Measurements from ENCODE around the gene MAPK9.
A peak's percentile ranks its signal among the peaks of the same experiment; 100 is the strongest.

Gene MAPK9

DNA sequence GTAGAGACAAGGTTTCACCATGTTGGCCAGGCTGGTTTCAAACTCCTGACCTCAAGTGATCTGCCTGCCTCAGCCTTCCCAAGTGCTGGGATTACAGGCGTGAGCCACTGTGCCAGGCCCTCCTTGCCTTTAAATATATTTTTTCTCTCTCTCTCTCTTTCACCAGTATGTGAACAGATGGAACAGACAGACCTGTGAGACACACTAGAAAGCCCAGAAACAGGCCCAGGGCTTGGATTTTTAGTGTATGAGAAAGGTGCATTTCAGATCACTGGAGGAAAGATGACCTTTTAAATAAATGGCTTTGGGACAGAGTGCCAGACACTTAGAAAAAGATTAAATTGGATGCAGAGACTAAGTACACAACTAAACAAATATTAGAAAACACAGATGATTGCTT is 86.0 kb downstream of the MAPK9 start:
- no peak for DNase-seq (ENCODE audit: low spot score)

DNA sequence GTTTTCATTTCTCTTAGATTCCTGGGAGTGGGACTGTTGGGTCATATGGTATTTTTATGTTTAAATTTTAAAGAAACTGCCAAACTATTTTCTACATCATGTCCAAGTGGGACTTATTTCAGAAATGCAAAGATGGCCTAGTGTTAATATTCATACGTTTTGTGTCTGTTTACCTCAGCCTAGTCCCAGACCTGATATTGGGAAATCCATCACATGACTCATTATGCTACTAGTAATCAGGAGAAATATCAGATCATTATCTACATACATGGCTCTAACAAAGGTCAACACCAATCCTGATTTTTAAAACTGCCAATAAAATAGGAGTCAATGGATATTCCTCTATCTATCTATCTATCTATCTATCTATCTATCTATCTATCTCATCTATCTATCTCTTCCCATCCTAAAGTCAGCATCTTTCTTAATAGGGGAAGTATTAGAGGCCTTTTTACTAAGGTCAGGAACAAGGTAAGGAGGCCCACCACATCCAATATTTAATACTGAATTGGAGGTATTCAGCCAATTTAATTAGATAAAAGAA is 87.5 kb downstream of the MAPK9 start:
- no peak for DNase-seq (ENCODE audit: low spot score)

DNA sequence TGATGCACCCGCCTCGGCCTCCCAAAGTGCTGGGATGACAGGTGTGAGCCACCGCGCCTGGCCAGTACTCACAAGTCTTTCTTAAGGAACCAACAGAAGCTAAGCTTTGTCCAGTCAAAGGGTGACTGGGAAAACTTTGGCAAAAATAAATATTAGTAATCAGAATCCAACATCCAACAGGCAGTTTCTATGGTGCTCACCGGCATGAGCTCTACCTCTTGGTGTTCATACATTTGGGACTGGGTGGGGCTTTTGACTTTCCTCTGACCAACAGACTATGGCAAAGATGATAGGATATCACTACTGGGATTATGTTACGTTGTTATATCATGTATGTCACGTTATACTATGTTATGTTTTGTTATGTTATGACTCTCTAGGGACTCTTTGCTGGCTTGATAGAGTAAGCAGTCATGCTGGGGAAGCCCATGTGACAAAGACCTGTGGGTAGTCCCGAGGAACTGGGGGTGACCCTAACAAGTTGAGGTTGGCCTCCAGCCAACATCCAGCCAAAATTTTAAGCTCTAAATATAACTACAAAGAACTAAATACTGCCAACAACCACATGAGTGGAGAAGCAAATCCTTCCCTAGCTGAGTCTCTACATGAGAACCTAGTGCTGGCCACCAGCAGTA is 88.8 kb downstream of the MAPK9 start:
- no peak for DNase-seq (ENCODE audit: low spot score)

DNA sequence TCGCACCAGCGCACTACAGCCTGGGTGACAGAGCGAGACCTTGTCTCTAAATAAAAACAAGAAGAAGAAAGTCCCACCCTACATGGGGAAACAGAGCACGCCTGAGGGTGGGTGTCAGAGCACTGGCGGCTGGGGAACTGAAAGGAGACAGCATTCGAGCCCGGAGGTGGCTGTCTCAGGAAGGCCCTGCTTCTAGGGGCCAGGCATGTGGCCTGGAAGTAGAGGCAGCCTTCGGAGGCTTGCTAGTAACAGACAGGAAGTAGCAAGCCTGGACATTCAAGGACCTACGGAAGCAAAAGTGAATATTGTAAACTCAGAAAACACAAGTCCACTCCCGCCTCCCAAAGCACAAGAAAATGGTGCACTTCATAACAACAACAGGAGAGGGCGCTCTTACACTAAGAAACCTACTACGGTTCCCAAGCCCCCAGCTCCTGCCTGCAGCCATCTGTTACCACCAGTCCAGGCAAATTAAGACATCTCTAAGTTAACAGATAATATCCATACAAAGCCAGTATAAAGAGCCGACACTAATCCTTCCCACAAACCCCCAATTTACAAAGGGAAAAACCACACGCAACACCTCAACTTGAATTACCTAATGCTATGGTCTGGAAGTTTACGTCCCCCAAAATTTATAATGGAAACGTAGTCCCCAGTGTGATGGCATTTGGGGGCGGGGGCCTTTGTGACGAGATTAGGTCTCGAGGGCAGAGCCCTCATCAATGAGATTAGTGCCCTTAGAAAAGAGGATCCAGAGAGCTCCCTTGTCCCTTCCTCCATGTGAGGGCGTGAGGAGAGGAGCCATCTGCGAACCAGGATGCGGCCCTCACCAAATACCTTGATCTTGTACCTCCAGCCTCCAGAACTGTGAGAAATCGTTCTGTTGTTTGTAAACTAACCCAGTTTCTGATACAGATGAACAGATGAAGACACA is 90.6 kb downstream of the MAPK9 start:
- DNase-seq (ENCODE audit: low spot score): peak; percentile 10

DNA sequence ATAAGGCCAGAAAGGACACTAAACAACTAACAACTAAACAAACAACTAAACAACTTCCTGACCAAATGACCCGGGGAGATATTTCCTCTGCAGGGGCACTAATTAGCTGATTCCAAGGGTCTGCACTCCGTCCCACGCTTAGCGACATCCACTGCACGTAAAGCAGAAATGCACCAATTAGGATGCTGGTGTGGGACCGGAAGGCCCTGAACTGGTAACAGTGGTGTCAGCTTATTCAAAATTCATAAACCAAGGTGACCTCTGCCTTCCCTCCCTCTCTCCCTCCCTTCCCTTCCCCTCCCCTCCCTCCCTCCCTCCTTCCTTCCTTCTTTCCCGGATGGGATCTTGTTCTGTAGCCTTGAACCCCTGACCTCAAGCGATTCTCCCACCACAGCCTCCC is 92.5 kb downstream of the MAPK9 start:
- no peak for DNase-seq (ENCODE audit: low spot score)

DNA sequence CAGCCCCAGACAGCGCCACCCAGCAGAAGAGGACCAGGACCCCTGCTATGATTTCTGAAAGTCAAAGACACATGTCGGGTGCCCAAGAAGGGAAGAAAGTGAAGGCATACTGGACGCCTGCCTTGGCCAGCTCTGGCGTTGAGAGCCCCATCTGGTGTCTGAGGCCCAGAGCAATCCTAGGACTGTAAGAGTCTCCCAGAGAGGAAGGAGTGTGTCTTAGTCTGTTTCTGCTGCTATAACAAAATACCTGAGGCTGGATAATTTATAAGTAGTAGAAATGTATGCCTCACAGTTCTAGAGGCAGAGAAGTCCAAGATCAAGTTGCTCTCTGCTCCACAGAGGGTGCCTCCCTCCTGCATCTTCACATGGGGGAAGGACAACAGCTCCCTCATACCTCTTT is 93.7 kb downstream of the MAPK9 start:
- no peak for DNase-seq (ENCODE audit: low spot score)

DNA sequence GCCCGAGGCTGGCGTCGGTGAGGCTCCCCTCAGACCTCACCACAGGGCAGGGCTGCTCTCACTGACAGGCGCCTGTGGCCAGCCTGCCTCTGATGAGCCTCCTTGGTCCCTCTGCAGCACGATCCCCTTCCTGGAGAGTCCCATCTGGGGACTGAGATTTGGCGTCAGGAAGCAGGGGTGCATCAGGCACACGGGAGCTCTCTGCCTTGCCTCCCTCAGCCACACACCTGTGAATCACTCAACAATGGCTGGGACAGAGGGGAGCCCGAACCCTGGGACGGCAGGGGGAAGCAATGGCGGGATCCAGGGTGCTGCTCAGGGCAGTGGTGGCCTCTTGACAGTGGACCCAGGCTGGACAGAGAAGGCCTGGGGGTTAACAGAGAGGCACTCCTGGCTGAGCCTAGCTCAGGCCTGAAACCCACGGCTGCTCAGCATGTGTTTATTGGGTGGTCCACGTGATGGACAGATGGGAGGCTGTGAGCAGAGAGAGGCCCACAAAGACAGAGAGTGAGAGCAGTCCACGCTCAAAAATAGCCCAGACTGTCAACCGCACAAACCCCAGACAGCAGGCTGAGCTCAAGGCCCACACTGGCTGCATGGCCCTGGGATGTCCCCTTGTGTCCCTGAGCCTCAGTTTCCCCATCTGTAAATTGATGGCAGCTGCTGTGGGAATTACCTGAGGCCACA is 94.7 kb downstream of the MAPK9 start:
- DNase-seq (ENCODE audit: low spot score): no peak

DNA sequence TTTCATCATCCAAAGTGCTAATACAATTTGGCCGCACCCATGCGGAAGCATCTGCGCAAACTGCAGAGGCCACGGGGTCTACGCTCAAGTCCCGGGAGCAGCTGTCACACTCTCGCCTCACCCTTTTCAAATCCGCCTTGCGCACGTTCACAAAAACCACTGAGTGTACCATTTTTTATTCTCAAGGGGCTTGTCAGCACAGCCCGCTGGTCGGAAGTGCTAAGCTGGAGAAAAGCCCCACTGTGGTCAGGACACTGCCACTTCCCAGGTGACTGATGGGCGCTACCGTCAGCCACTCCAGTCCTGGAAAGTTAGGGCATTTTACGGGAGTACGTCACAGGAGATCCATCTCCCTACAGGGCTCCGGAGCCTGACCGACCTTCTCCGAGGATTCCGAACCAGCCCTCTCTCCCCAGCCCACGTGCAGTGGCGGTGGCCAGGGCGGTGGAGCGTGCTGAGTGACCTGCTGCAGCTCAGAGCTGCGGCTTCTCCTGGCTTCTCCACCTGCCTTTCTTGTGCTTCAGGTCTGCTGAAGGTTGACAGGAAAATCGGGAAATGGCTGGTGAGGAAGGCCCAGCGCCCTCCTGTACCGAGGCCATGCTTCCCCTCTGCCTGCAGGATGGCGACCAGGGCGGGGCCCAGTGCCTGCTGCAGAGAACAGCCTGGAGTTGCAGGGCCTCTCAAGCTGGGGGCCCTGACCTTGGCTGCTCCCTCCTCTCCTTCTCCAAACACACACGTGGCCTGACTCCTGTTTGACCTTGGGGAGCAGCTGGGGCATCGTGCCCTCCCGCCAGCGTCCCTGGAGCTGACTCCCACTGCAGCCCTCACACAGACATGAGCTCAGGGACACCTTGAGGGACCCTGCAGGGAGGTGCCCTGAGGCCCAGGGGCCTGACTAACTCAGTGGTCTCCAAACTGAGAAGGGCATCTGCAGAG is 97.2 kb downstream of the MAPK9 start:
- no peak for DNase-seq (ENCODE audit: low spot score)

DNA sequence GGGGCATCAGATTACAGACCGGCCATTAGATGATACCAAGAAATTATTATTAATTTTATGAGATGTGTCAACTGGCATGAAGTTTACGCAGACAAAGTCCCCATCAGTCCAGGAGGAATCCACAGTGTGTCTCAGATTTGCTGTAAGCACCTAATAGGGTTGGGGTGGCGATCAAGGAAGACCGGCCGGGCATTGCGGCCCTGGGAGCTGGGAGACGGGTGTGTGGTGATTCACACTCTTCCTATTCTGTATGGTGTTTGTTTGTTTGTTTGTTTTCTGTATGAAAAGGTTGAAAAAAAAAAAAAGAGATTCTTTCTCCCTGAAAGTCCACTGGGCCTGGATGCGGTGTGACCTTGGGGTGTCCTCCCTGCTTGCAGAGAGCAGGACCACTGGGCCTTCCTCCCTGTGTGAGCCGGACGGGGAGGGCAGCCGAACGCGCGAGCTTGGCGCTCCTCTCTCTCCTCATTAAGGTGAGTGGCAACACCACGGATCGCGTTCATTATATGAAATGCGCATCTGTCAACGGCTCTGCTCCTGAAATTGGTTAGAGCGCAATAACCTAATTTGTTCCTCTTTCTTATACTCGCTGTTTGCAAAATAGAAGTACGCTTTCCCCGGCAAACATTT is 98.0 kb downstream of the MAPK9 start:
- no peak for DNase-seq (ENCODE audit: low spot score)

DNA sequence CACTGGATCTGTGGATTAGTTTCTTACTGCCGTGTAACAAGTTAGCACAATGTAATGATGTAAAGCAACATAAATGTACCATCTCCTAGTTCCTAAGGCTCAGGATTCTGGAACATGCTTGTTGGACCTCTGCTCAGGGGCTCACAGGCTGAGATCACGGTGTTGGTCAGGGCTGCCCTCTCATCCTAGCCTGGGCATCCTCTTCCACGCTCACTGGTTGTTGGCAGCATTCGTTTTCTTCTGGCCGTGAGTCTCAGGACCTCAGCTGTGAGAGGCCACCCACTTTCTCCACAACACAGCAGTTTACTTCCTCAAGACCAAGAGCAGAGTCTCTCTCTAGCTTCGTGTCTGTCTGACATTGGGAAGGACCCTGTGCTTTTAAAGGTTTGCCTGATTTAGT is 100.2 kb downstream of the MAPK9 start:
- no peak for DNase-seq (ENCODE audit: low spot score)

DNA sequence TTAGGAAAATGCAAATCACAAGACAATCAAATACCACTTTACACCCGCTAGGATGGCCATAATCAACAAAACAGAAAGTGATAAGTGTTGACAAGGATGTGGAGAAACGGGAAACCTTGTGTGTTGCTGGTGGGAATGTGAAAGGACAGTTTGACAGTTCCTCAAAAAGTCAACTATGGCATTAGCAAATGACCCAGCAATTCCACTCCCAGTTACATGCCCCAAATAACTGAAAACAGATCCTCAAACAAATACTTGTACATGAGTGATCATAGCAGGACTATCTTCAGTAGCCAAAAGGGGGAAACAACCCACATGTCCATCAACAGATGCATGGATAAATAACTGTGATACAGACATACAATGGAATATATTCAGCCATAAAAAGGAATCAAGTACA is 104.1 kb downstream of the MAPK9 start:
- no peak for DNase-seq (ENCODE audit: low spot score)

All from activated CD4-positive, alpha-beta T cell treated with anti-CD3 and anti-CD28 coated beads, Interleukin-2, Interleukin-4, amounts not matched to agents 100 ng/mL and 50 ng/mL, durations not matched to agents 16 hours and 8 hours (primary cell).